ENCODE measurements around the gene PIGP. TPM values are rescaled to one million over a fixed set of nuclear protein-coding genes. Genes with fewer than 3 reads are reported as not detected.
"Not testable (repeated sequence)": the region's sequence is repeated elsewhere in the genome, so short reads cannot be mapped to it uniquely, and the experiment has no call there.

Gene PIGP
- total RNA-seq, 1 experiment from 2014 or later: 13.2 TPM

GRCh38 chr21:37036177-37036576 is 36.7 kb downstream of the PIGP start:
- H3K9ac ChIP-seq (ENCODE audit: extremely low read depth, insufficient read length, low read length): no peak overlapping the region
- no peak overlapping the region for H2BK15ac ChIP-seq (ENCODE audit: low read depth, low read length)
- no peaks in the 10 kb centered on the region for H4K20me1 ChIP-seq (ENCODE audit: control insufficient read depth, insufficient read depth, insufficient read length)
- H3K18ac ChIP-seq (ENCODE audit: insufficient read length, low read depth, low read length): no peak overlapping the region
- Mint-ChIP-seq H3K36me3 (ENCODE audit: insufficient read depth in 1 of 3, low read depth in 3 of 3) (no peaks in the 10 kb centered on the region), H3K4me3 (no peak overlapping the region), H3K27me3 (ENCODE audit: low read depth) (peaks cover 86% of the 10 kb centered on the region), H3K4me1 (peaks cover 6 to 8% of the 10 kb centered on the region in 2 experiments), H3K27ac (no peak overlapping the region), H3K9me3 (no peaks in the 10 kb centered on the region)
- H3K79me2 ChIP-seq (ENCODE audit: insufficient read depth, low read length): no peaks in the 10 kb centered on the region
- no peaks in the 10 kb centered on the region for H3K9me3 ChIP-seq (ENCODE audit: control insufficient read depth, low read depth, low read length)
- no peak overlapping the region for H3K56ac ChIP-seq (ENCODE audit: insufficient read length, low read depth, low read length)
- no peak for DNase-seq
- H3K14ac ChIP-seq (ENCODE audit: insufficient read depth, low read length): no peak overlapping the region
- H3K4ac ChIP-seq (ENCODE audit: low read depth, low read length): no peak overlapping the region
- H3K27ac ChIP-seq (ENCODE audit: insufficient read length, low read depth, low read length): no peak overlapping the region
- no CpG with 5 or more reads among the region's 4 CpGs for WGBS (ENCODE audit: extremely low coverage, insufficient read length, low lambda C conversion rate)
- no peak overlapping the region for H4K5ac ChIP-seq (ENCODE audit: insufficient read length, low read depth, low read length)
- no peak overlapping the region for H2BK12ac ChIP-seq (ENCODE audit: insufficient read length, low read depth, low read length)
- H2BK120ac ChIP-seq (ENCODE audit: low read depth, low read length, poor library complexity, severe bottlenecking): no peak overlapping the region
- H2BK20ac ChIP-seq (ENCODE audit: low read depth, low read length, poor library complexity, severe bottlenecking): no peak overlapping the region
- no peak overlapping the region for H3T11ph ChIP-seq (ENCODE audit: low read length)
- no peak overlapping the region for H4K91ac ChIP-seq (ENCODE audit: insufficient read length, low read depth, low read length)
- no peaks in the 10 kb centered on the region for H3K79me1 ChIP-seq (ENCODE audit: insufficient read depth, low read depth, low read length, poor library complexity, severe bottlenecking)
- peaks cover 11% of the 10 kb centered on the region; the same call in 1 of the 2 replicates for H3K27me3 ChIP-seq (ENCODE audit: insufficient read depth, low read length)
- H2AK5ac ChIP-seq (ENCODE audit: insufficient read length, low read length): no peak overlapping the region
- H3K23ac ChIP-seq (ENCODE audit: insufficient read length, low read depth, low read length): no peak overlapping the region
- H2BK5ac ChIP-seq (ENCODE audit: insufficient read length, low read length): no peak overlapping the region
- no peak for TF ChIP-seq CTCF (conservative IDR thresholded peaks at IDR 0.05)
- no peak overlapping the region for H4K8ac ChIP-seq (replicated peaks; ENCODE audit: insufficient read length, low read depth, low read length)
- H2AFZ ChIP-seq (ENCODE audit: low read length): no peak overlapping the region
- H3K4me2 ChIP-seq (ENCODE audit: insufficient read depth, insufficient read length, low read length): no peak overlapping the region
- H3K4me1 ChIP-seq (ENCODE audit: insufficient read depth, low read length): peaks cover 3% of the 10 kb centered on the region
- H3K23me2 ChIP-seq (ENCODE audit: insufficient read length, low read depth, low read length, poor library complexity, severe bottlenecking): no peaks in the 10 kb centered on the region

GRCh38 chr21:37034394-37034793 is 38.5 kb downstream of the PIGP start:
- not testable (repeated sequence) for H4K8ac ChIP-seq (replicated peaks; ENCODE audit: insufficient read length, low read depth, low read length); H2BK20ac ChIP-seq (ENCODE audit: low read depth, low read length, poor library complexity, severe bottlenecking); H4K20me1 ChIP-seq (ENCODE audit: control insufficient read depth, insufficient read depth, insufficient read length); H2BK120ac ChIP-seq (ENCODE audit: low read depth, low read length, poor library complexity, severe bottlenecking); H3K56ac ChIP-seq (ENCODE audit: insufficient read length, low read depth, low read length); H3K27ac ChIP-seq (ENCODE audit: insufficient read length, low read depth, low read length); H3K27ac Mint-ChIP-seq; H2BK15ac ChIP-seq (ENCODE audit: low read depth, low read length); H2BK12ac ChIP-seq (ENCODE audit: insufficient read length, low read depth, low read length); H3K9me3 ChIP-seq (ENCODE audit: control insufficient read depth, low read depth, low read length); H3K36me3 Mint-ChIP-seq (ENCODE audit: insufficient read depth in 1 of 3, low read depth in 3 of 3); H2AFZ ChIP-seq (ENCODE audit: low read length); H3K23ac ChIP-seq (ENCODE audit: insufficient read length, low read depth, low read length); H4K5ac ChIP-seq (ENCODE audit: insufficient read length, low read depth, low read length); H3K9me3 Mint-ChIP-seq; H3T11ph ChIP-seq (ENCODE audit: low read length); H2BK5ac ChIP-seq (ENCODE audit: insufficient read length, low read length); H3K18ac ChIP-seq (ENCODE audit: insufficient read length, low read depth, low read length); H4K91ac ChIP-seq (ENCODE audit: insufficient read length, low read depth, low read length); H3K4me1 ChIP-seq (ENCODE audit: insufficient read depth, low read length); H3K4me1 Mint-ChIP-seq; H3K23me2 ChIP-seq (ENCODE audit: insufficient read length, low read depth, low read length, poor library complexity, severe bottlenecking); H3K14ac ChIP-seq (ENCODE audit: insufficient read depth, low read length); H3K79me1 ChIP-seq (ENCODE audit: insufficient read depth, low read depth, low read length, poor library complexity, severe bottlenecking); H3K9ac ChIP-seq (ENCODE audit: extremely low read depth, insufficient read length, low read length); H3K79me2 ChIP-seq (ENCODE audit: insufficient read depth, low read length); DNase-seq; H3K4ac ChIP-seq (ENCODE audit: low read depth, low read length); H3K4me2 ChIP-seq (ENCODE audit: insufficient read depth, insufficient read length, low read length); H3K4me3 Mint-ChIP-seq; H2AK5ac ChIP-seq (ENCODE audit: insufficient read length, low read length)
- H3K27me3 Mint-ChIP-seq (ENCODE audit: low read depth): peaks cover 79% of the 10 kb centered on the region
- no CpG with 5 or more reads among the region's 4 CpGs for WGBS (ENCODE audit: extremely low coverage, insufficient read length, low lambda C conversion rate)
- H3K27me3 ChIP-seq (ENCODE audit: insufficient read depth, low read length): peaks cover 11% of the 10 kb centered on the region; the same call in 1 of the 2 replicates

Data from H9 (cell line).